Body of pancreas (tissue), 4 donors: Measurements from ENCODE around the gene TRPC4.

Source experiments
- POLR2A ChIP-seq, 3 donors: fragments of 450-650 bp; IDR thresholded peaks; one replicate each; pipeline ENCODE4 v1.6.1; 2016; ENCODE audit warnings: antibody characterized with exemption in 3 of 3, mild to moderate bottlenecking in 2 of 3
- TF ChIP-seq, protein P1 (sequence below), 7 experiments: fragments of 450-650 bp in 4 of 7; fragments of 200-600 bp in 3 of 7; sonication (generic) in 3 of 7; IDR thresholded peaks; one replicate each; pipeline ENCODE4 v1.5.1; 2016 to 2019; ENCODE audit warnings: antibody characterized with exemption in 7 of 7

DNA sequence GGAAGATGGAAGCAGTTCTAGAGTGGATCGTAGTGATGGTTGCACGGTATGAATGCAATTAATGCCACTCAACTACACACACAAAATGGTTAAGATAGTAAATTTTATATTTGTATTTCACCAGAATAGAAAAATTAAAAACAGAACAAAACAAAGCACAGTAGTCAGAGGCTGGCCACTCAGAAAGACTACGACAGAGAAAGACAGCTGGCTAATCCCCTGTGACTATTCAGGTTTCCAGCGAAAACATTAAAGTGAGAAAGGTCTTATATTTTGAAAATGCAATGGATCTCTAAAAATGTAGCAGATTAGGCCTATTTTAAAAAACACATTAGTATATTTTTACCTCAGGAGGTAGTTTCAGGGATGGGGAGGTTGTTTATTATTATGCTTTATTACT is 139.7 kb downstream of the TRPC4 start:
- TF ChIP-seq, protein P1, sequence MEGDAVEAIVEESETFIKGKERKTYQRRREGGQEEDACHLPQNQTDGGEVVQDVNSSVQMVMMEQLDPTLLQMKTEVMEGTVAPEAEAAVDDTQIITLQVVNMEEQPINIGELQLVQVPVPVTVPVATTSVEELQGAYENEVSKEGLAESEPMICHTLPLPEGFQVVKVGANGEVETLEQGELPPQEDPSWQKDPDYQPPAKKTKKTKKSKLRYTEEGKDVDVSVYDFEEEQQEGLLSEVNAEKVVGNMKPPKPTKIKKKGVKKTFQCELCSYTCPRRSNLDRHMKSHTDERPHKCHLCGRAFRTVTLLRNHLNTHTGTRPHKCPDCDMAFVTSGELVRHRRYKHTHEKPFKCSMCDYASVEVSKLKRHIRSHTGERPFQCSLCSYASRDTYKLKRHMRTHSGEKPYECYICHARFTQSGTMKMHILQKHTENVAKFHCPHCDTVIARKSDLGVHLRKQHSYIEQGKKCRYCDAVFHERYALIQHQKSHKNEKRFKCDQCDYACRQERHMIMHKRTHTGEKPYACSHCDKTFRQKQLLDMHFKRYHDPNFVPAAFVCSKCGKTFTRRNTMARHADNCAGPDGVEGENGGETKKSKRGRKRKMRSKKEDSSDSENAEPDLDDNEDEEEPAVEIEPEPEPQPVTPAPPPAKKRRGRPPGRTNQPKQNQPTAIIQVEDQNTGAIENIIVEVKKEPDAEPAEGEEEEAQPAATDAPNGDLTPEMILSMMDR (IDR thresholded peaks at IDR 0.05): no peak
- TF ChIP-seq POLR2A (IDR thresholded peaks at IDR 0.05): no peak
